HepG2 (cell line): ENCODE measurements around the gene AHCTF1. TPM values are rescaled to one million over a fixed set of nuclear protein-coding genes. Genes with fewer than 3 reads are reported as not detected.

Source experiments
- ATM ChIP-seq: fragments of 450-650 bp; IDR thresholded peaks from 2 replicates; pipeline ENCODE4 v1.7.1; 2017; ENCODE audit warnings: mild to moderate bottlenecking, borderline replicate concordance
- ETV5 ChIP-seq: IDR thresholded peaks from 2 replicates; pipeline ENCODE4 v1.6.1; 2018; ENCODE audit warnings: missing biosample characterization, missing genetic modification reagents, inconsistent platforms, borderline replicate concordance
- FOXM1 ChIP-seq: sonication (generic); formaldehyde crosslinking; IDR thresholded peaks from 2 replicates; pipeline ENCODE4 v1.5.0; 2020; ENCODE audit warnings: missing genetic modification reagents
- GFI1 ChIP-seq: sonication (generic); formaldehyde crosslinking; IDR thresholded peaks from 2 replicates; pipeline ENCODE4 v1.5.0; 2020; ENCODE audit warnings: missing genetic modification reagents, mild to moderate bottlenecking, borderline replicate concordance
- NR2F6 ChIP-seq, 2 experiments: IDR thresholded peaks; 2 replicates each; pipeline ENCODE4 v1.6.1; 2016; ENCODE audit warnings: antibody characterized with exemption in 1 of 2, mild to moderate bottlenecking in 1 of 2
- PPARG ChIP-seq: conservative IDR thresholded peaks from 2 replicates; pipeline ENCODE4 v1.6.1; 2016; ENCODE audit warnings: missing biosample characterization, missing genetic modification reagents
- RCOR2 ChIP-seq: IDR thresholded peaks from 2 replicates; pipeline ENCODE4 v1.6.1; 2016; ENCODE audit warnings: missing biosample characterization, missing genetic modification reagents
- SNAPC2 ChIP-seq: sonication (generic); formaldehyde crosslinking; IDR thresholded peaks from 2 replicates; pipeline ENCODE4 v1.8.1; 2022; ENCODE audit warnings: mild to moderate bottlenecking, missing genetic modification reagents
- SOX5 ChIP-seq: IDR thresholded peaks from 2 replicates; pipeline ENCODE4 v1.6.1; 2016; ENCODE audit warnings: borderline replicate concordance
- SP4 ChIP-seq: sonication (generic); formaldehyde crosslinking; IDR thresholded peaks from 2 replicates; pipeline ENCODE4 v1.8.1; 2023; ENCODE audit warnings: mild to moderate bottlenecking, missing genetic modification reagents
- SRSF1 ChIP-seq: fragments of 200-400 bp; formaldehyde crosslinking; optimal IDR thresholded peaks from 2 replicates; pipeline ENCODE3; 2017; ENCODE audit warnings: mild to moderate bottlenecking, low read depth, low read length, moderate library complexity
- ZEB1 ChIP-seq: IDR thresholded peaks from 2 replicates; pipeline ENCODE4 v1.6.1; 2012; ENCODE audit warnings: mild to moderate bottlenecking, low read depth, inconsistent platforms; ENCODE audit not compliant: insufficient replicate concordance
- ZMYM2 ChIP-seq: sonication (generic); formaldehyde crosslinking; IDR thresholded peaks from 2 replicates; pipeline ENCODE4 v1.8.0; 2022; ENCODE audit warnings: mild to moderate bottlenecking, missing genetic modification reagents
- ZNF263 ChIP-seq: sonication (generic); formaldehyde crosslinking; IDR thresholded peaks from 2 replicates; pipeline ENCODE4 v1.4.0; 2020; ENCODE audit warnings: missing genetic modification reagents
- ZNF501 ChIP-seq: sonication (generic); formaldehyde crosslinking; IDR thresholded peaks from 2 replicates; pipeline ENCODE4 v1.5.1; 2020; ENCODE audit warnings: mild to moderate bottlenecking, moderate library complexity, missing genetic modification reagents
- polyA plus RNA-seq, 8 experiments: library from polyadenylated mRNA; depleted of rRNA in 3 of 8; stranded (reverse) in 7 of 8; unstranded in 1 of 8; fragments of >200 nt; fragmentation: Illumina TruSeq in 4 of 8; extraction: Trizol in 4 of 8; gene quantifications; 2 replicates each; pipeline versions ENCODE4 v1.2.1 to v1.2.3, GENCODE V29; 2011 to 2016; ENCODE audit warnings: low read depth in 4 of 8, missing spikeins in 1 of 8, mixed read lengths in 1 of 8; ENCODE audit not compliant: insufficient read depth in 1 of 8
- total RNA-seq, 5 experiments: library from RNA; depleted of rRNA; stranded (reverse); fragments of >200 nt; fragmentation: Illumina TruSeq; extraction: Trizol; gene quantifications; 2 replicates each; pipeline ENCODE4 v1.2.3, GENCODE V29; 2016; ENCODE audit warnings: low read depth in 1 of 5
- TF ChIP-seq, protein P1 (sequence below): IDR thresholded peaks from 2 replicates; pipeline ENCODE4 v1.6.1; 2016; ENCODE audit warnings: low read depth, missing genetic modification reagents, missing compliant biosample characterization
- TF ChIP-seq, protein P2 (sequence below): sonication (generic); formaldehyde crosslinking; IDR thresholded peaks from 2 replicates; pipeline ENCODE4 v1.5.0; 2020; ENCODE audit warnings: missing genetic modification reagents, mild to moderate bottlenecking, borderline replicate concordance
- TF ChIP-seq, protein P3 (sequence below): sonication (generic); formaldehyde crosslinking; IDR thresholded peaks from 2 replicates; pipeline ENCODE4 v1.5.1; 2020; ENCODE audit warnings: mild to moderate bottlenecking, missing genetic modification reagents, moderate library complexity
- TF ChIP-seq, protein P4 (sequence below): sonication (generic); formaldehyde crosslinking; IDR thresholded peaks from 2 replicates; pipeline ENCODE4 v1.5.1; 2020; ENCODE audit warnings: missing genetic modification reagents, mild to moderate bottlenecking, borderline replicate concordance

AHCTF1 gene
- total and polyA plus RNA-seq, 2 of the 13 experiments (the other 11 are each of a cell fraction or from before 2014, with no cell fraction given) = 16.6 to 45.9 TPM

DNA sequence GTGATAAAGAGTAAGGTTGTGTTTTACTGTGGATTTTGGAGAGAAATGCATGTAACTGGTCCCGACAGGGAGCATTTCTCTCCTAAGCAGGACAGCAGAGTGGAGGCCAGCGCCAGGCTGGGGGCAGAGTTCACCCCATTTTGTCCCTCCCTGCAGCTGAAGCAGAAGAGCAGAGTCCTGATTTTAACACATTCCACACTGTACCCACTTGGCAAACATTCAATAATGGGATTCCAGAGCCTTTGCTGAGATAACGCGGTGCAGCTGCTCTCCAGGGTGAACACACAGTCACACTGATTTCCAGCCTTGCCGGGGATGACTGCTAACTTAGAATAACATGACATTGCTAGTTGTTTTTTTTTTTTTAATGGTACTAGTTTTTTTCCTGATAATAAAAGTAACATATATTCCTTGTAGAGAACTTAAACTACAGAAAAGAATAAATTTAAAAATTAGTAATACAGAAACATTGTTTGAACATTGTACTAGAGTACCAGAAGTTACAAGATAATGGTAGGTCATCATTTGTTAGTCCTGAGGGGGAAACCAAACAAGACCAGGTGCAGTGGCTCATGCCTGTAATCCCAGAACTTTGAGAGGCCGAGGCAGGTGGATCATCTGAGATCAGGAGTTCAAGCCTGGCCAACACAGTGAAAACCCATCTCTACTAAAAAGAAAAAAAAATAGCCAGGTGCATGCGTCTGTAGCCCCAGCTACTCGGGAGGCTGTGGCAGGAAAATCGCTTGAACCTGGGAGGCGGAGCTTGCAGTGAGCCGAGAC is 130.3 kb downstream of the AHCTF1 start (continued):
- TF ChIP-seq, protein P1, sequence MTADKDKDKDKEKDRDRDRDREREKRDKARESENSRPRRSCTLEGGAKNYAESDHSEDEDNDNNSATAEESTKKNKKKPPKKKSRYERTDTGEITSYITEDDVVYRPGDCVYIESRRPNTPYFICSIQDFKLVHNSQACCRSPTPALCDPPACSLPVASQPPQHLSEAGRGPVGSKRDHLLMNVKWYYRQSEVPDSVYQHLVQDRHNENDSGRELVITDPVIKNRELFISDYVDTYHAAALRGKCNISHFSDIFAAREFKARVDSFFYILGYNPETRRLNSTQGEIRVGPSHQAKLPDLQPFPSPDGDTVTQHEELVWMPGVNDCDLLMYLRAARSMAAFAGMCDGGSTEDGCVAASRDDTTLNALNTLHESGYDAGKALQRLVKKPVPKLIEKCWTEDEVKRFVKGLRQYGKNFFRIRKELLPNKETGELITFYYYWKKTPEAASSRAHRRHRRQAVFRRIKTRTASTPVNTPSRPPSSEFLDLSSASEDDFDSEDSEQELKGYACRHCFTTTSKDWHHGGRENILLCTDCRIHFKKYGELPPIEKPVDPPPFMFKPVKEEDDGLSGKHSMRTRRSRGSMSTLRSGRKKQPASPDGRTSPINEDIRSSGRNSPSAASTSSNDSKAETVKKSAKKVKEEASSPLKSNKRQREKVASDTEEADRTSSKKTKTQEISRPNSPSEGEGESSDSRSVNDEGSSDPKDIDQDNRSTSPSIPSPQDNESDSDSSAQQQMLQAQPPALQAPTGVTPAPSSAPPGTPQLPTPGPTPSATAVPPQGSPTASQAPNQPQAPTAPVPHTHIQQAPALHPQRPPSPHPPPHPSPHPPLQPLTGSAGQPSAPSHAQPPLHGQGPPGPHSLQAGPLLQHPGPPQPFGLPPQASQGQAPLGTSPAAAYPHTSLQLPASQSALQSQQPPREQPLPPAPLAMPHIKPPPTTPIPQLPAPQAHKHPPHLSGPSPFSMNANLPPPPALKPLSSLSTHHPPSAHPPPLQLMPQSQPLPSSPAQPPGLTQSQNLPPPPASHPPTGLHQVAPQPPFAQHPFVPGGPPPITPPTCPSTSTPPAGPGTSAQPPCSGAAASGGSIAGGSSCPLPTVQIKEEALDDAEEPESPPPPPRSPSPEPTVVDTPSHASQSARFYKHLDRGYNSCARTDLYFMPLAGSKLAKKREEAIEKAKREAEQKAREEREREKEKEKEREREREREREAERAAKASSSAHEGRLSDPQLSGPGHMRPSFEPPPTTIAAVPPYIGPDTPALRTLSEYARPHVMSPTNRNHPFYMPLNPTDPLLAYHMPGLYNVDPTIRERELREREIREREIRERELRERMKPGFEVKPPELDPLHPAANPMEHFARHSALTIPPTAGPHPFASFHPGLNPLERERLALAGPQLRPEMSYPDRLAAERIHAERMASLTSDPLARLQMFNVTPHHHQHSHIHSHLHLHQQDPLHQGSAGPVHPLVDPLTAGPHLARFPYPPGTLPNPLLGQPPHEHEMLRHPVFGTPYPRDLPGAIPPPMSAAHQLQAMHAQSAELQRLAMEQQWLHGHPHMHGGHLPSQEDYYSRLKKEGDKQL (CRISPR knock-in tag) = no peak
- TF ChIP-seq, protein P2, sequence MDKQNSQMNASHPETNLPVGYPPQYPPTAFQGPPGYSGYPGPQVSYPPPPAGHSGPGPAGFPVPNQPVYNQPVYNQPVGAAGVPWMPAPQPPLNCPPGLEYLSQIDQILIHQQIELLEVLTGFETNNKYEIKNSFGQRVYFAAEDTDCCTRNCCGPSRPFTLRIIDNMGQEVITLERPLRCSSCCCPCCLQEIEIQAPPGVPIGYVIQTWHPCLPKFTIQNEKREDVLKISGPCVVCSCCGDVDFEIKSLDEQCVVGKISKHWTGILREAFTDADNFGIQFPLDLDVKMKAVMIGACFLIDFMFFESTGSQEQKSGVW (CRISPR knock-in tag) = no peak
- TF ChIP-seq GFI1 (CRISPR knock-in tag) (peak; percentile 99), SOX5 (CRISPR knock-in tag) (peak; percentile 36; the same call in 1 of the 2 replicates), ZNF263 (CRISPR knock-in tag) (peak; percentile 41; the same call in 1 of the 2 replicates), ZNF501 (CRISPR knock-in tag) (no peak), ATM (no peak), FOXM1 (no peak), ETV5 (peak; percentile 10; the same call in 1 of the 2 replicates), NR2F6 (IDR thresholded peaks at IDR 0.05) (no peak), NR2F6 (CRISPR knock-in tag; IDR thresholded peaks at IDR 0.05) (peak; percentile 40), RCOR2 (CRISPR knock-in tag) (peak; percentile 43; the same call in 1 of the 2 replicates), SP4 (no peak), SRSF1 (no peak), SNAPC2 (0 out of 2 replicates have a peak, but pooled peaks have one; percentile 33), PPARG (CRISPR knock-in tag) (peak; percentile 67), ZMYM2 (CRISPR knock-in tag) (no peak), ZEB1 (peak; percentile 42)
- TF ChIP-seq, protein P3, sequence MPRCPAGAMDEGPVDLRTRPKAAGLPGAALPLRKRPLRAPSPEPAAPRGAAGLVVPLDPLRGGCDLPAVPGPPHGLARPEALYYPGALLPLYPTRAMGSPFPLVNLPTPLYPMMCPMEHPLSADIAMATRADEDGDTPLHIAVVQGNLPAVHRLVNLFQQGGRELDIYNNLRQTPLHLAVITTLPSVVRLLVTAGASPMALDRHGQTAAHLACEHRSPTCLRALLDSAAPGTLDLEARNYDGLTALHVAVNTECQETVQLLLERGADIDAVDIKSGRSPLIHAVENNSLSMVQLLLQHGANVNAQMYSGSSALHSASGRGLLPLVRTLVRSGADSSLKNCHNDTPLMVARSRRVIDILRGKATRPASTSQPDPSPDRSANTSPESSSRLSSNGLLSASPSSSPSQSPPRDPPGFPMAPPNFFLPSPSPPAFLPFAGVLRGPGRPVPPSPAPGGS = no peak
- TF ChIP-seq, protein P4, sequence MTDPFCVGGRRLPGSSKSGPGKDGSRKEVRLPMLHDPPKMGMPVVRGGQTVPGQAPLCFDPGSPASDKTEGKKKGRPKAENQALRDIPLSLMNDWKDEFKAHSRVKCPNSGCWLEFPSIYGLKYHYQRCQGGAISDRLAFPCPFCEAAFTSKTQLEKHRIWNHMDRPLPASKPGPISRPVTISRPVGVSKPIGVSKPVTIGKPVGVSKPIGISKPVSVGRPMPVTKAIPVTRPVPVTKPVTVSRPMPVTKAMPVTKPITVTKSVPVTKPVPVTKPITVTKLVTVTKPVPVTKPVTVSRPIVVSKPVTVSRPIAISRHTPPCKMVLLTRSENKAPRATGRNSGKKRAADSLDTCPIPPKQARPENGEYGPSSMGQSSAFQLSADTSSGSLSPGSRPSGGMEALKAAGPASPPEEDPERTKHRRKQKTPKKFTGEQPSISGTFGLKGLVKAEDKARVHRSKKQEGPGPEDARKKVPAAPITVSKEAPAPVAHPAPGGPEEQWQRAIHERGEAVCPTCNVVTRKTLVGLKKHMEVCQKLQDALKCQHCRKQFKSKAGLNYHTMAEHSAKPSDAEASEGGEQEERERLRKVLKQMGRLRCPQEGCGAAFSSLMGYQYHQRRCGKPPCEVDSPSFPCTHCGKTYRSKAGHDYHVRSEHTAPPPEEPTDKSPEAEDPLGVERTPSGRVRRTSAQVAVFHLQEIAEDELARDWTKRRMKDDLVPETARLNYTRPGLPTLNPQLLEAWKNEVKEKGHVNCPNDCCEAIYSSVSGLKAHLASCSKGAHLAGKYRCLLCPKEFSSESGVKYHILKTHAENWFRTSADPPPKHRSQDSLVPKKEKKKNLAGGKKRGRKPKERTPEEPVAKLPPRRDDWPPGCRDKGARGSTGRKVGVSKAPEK = peak; percentile 33; the same call in 1 of the 2 replicates
